ENCODE measurements around the gene STEAP2. TPM values are rescaled to one million over a fixed set of nuclear protein-coding genes. Genes with fewer than 3 reads are reported as not detected.

Gene STEAP2
- polyA plus RNA-seq, 3 donors: not detected

GRCh38 chr7:90225181-90225580, 13.6 kb downstream of the STEAP2 start:
- H3K4me1 Mint-ChIP-seq: no peaks in the 10 kb centered on the region

GRCh38 chr7:90225601-90226000, 14.1 kb downstream of the STEAP2 start:
- Mint-ChIP-seq H3K27ac (no peak overlapping the region), H3K4me1 (no peaks in the 10 kb centered on the region), H3K9me3 (no peaks in the 10 kb centered on the region), H3K27me3 (ENCODE audit: low read depth in 3 of 3) (peaks cover 2 to 8% (median 2%) of the 10 kb centered on the region in 3 donors), H3K36me3 (no peaks in the 10 kb centered on the region), H3K4me3 (no peak overlapping the region)
- Histone ChIP-seq H3K4me3 (replicated peaks in 1 of 3; ENCODE audit: low read depth in 2 of 3, low read length in 3 of 3) (no peak overlapping the region), H3K9me3 (replicated peaks in 1 of 2; ENCODE audit: control insufficient read depth in 1 of 2, insufficient read depth in 1 of 2, low read length in 2 of 2) (no peaks in the 10 kb centered on the region), H3K27ac (ENCODE audit: low read depth in 1 of 2, low read length in 2 of 2) (no peak overlapping the region), H3K4me1 (ENCODE audit: control insufficient read depth in 1 of 2, insufficient read depth in 2 of 2, low read length in 2 of 2) (no peaks in the 10 kb centered on the region), H3K9ac (ENCODE audit: insufficient read depth, low read length, poor library complexity, severe bottlenecking) (no peak overlapping the region), H4K20me1 (ENCODE audit: insufficient read depth, low read length) (no peaks in the 10 kb centered on the region), H3K36me3 (replicated peaks in 1 of 2; ENCODE audit: control insufficient read depth in 1 of 2, insufficient read depth in 2 of 2, low read length in 2 of 2) (no peaks in the 10 kb centered on the region), H3K79me2 (ENCODE audit: insufficient read depth, low read length) (no peaks in the 10 kb centered on the region), H3K27me3 (ENCODE audit: control insufficient read depth in 2 of 2, insufficient read depth in 2 of 2, low read length in 2 of 2) (no peaks in the 10 kb centered on the region), H2AFZ (ENCODE audit: insufficient read depth, low read depth, low read length, poor library complexity, severe bottlenecking) (no peak overlapping the region), H3K4me2 (replicated peaks; ENCODE audit: extremely low read depth, low read length, poor library complexity, severe bottlenecking) (no peak overlapping the region)
- no CpG with 5 or more reads among the region's 1 CpG for WGBS (ENCODE audit: insufficient coverage)
- no peak for DNase-seq
- TF ChIP-seq CTCF (IDR thresholded peaks at IDR 0.05): no peak
- intact Hi-C loops (cut with micrococcal nuclease): no loop called here

More at GRCh38 chr7:90225181-90225580, 13.6 kb downstream of the STEAP2 start:
- H3K27ac ChIP-seq (ENCODE audit: low read depth in 1 of 2, low read length in 2 of 2): no peak overlapping the region
- TF ChIP-seq CTCF (IDR thresholded peaks at IDR 0.05): no peak
- H3K9me3 ChIP-seq (replicated peaks in 1 of 2; ENCODE audit: control insufficient read depth in 1 of 2, insufficient read depth in 1 of 2, low read length in 2 of 2): no peaks in the 10 kb centered on the region
- peaks cover 2 to 12% (median 2%) of the 10 kb centered on the region in 3 donors for H3K27me3 Mint-ChIP-seq (ENCODE audit: low read depth in 3 of 3)
- H3K4me2 ChIP-seq (replicated peaks; ENCODE audit: extremely low read depth, low read length, poor library complexity, severe bottlenecking): no peak overlapping the region
- H3K27ac Mint-ChIP-seq: no peak overlapping the region
- no peaks in the 10 kb centered on the region for H3K79me2 ChIP-seq (ENCODE audit: insufficient read depth, low read length)
- no peaks in the 10 kb centered on the region for H3K36me3 Mint-ChIP-seq
- no peak overlapping the region for H3K4me3 ChIP-seq (replicated peaks in 1 of 3; ENCODE audit: low read depth in 2 of 3, low read length in 3 of 3)
- H3K4me3 Mint-ChIP-seq: no peak overlapping the region
- DNase-seq: no peak
- no peaks in the 10 kb centered on the region for H3K36me3 ChIP-seq (replicated peaks in 1 of 2; ENCODE audit: control insufficient read depth in 1 of 2, insufficient read depth in 2 of 2, low read length in 2 of 2)
- WGBS (ENCODE audit: insufficient coverage): no CpG with 5 or more reads among the region's 3 CpGs
- H3K27me3 ChIP-seq (ENCODE audit: control insufficient read depth in 2 of 2, insufficient read depth in 2 of 2, low read length in 2 of 2): no peaks in the 10 kb centered on the region
- H4K20me1 ChIP-seq (ENCODE audit: insufficient read depth, low read length): no peaks in the 10 kb centered on the region
- H3K9me3 Mint-ChIP-seq: no peaks in the 10 kb centered on the region
- H3K4me1 ChIP-seq (ENCODE audit: control insufficient read depth in 1 of 2, insufficient read depth in 2 of 2, low read length in 2 of 2): no peaks in the 10 kb centered on the region
- no peak overlapping the region for H3K9ac ChIP-seq (ENCODE audit: insufficient read depth, low read length, poor library complexity, severe bottlenecking)
- no peak overlapping the region for H2AFZ ChIP-seq (ENCODE audit: insufficient read depth, low read depth, low read length, poor library complexity, severe bottlenecking)
- intact Hi-C loops (cut with micrococcal nuclease): no loop called here
